ENCODE measurements around the gene EID1. TPM values are rescaled to one million over a fixed set of nuclear protein-coding genes. Genes with fewer than 3 reads are reported as not detected.

EID1 gene
- total RNA-seq, 1 donor from 2014 or later = 165 TPM

GRCh38 chr15:48890375-48890972 is 12.5 kb downstream of the EID1 start:
- no peak overlapping the region for H2AFZ ChIP-seq (ENCODE audit: low read depth, low read length)

GRCh38 chr15:48891232-48891765 is 13.4 kb downstream of the EID1 start:
- H3K27ac Mint-ChIP-seq (ENCODE audit: unreplicated experiment) = no peak overlapping the region
- peaks cover 22% of the 10 kb centered on the region for H3K4me1 Mint-ChIP-seq (ENCODE audit: low read depth, unreplicated experiment)
- H3K9me3 ChIP-seq (ENCODE audit: insufficient read depth, low read depth, low read length) = no peaks in the 10 kb centered on the region
- no peak for TF ChIP-seq CTCF (IDR thresholded peaks at IDR 0.05; ENCODE audit: insufficient read depth, low read depth, low read length)
- TF ChIP-seq EZH2 (IDR thresholded peaks at IDR 0.05; ENCODE audit: insufficient read depth, low read length) = no peak
- H3K36me3 ChIP-seq (ENCODE audit: insufficient read depth, low read length) = no peaks in the 10 kb centered on the region
- no peaks in the 10 kb centered on the region for H3K36me3 Mint-ChIP-seq (ENCODE audit: low read depth, unreplicated experiment)
- no peak overlapping the region for H2AFZ ChIP-seq (ENCODE audit: low read depth, low read length)
- H3K9ac ChIP-seq (ENCODE audit: low read length) = no peak overlapping the region
- peaks cover 6% of the 10 kb centered on the region for H3K4me1 ChIP-seq (ENCODE audit: insufficient read depth, low read length)
- peak; percentile 5 for FAIRE-seq
- DNase-seq (ENCODE audit: low read depth) = no peak
- H3K4me3 Mint-ChIP-seq (ENCODE audit: unreplicated experiment) = no peak overlapping the region
- peaks cover 1% of the 10 kb centered on the region for H3K9me3 Mint-ChIP-seq (ENCODE audit: unreplicated experiment)
- no peaks in the 10 kb centered on the region for H3K27me3 Mint-ChIP-seq (ENCODE audit: low read depth, unreplicated experiment)
- H3K4me2 ChIP-seq (ENCODE audit: low read length) = no peak overlapping the region
- H4K20me1 ChIP-seq (ENCODE audit: insufficient read depth, low read length) = no peaks in the 10 kb centered on the region
- no peak overlapping the region for H3K4me3 ChIP-seq (ENCODE audit: insufficient read depth, low read depth, low read length)
- H3K27me3 ChIP-seq (ENCODE audit: insufficient read depth, low read length) = no peaks in the 10 kb centered on the region
- H3K27ac ChIP-seq (ENCODE audit: low read depth, low read length) = no peak overlapping the region
- H3K79me2 ChIP-seq (ENCODE audit: insufficient read depth, low read length) = no peaks in the 10 kb centered on the region

More at GRCh38 chr15:48890375-48890972, 12.5 kb downstream of the EID1 start:
- Histone ChIP-seq H3K36me3 (ENCODE audit: insufficient read depth, low read length) (no peaks in the 10 kb centered on the region), H3K4me1 (ENCODE audit: insufficient read depth, low read length) (peaks cover 6% of the 10 kb centered on the region), H3K4me2 (ENCODE audit: low read length) (no peak overlapping the region), H4K20me1 (ENCODE audit: insufficient read depth, low read length) (no peaks in the 10 kb centered on the region), H3K9ac (ENCODE audit: low read length) (no peak overlapping the region), H3K79me2 (ENCODE audit: insufficient read depth, low read length) (no peaks in the 10 kb centered on the region), H3K27me3 (ENCODE audit: insufficient read depth, low read length) (no peaks in the 10 kb centered on the region), H3K27ac (ENCODE audit: low read depth, low read length) (no peak overlapping the region), H3K9me3 (ENCODE audit: insufficient read depth, low read depth, low read length) (no peaks in the 10 kb centered on the region), H3K4me3 (ENCODE audit: insufficient read depth, low read depth, low read length) (no peak overlapping the region)
- peaks cover 22% of the 10 kb centered on the region for H3K4me1 Mint-ChIP-seq (ENCODE audit: low read depth, unreplicated experiment)
- no peaks in the 10 kb centered on the region for H3K27me3 Mint-ChIP-seq (ENCODE audit: low read depth, unreplicated experiment)
- no peak for TF ChIP-seq EZH2 (IDR thresholded peaks at IDR 0.05; ENCODE audit: insufficient read depth, low read length)
- TF ChIP-seq CTCF (IDR thresholded peaks at IDR 0.05; ENCODE audit: insufficient read depth, low read depth, low read length) = no peak
- peaks cover 1% of the 10 kb centered on the region for H3K9me3 Mint-ChIP-seq (ENCODE audit: unreplicated experiment)
- H3K36me3 Mint-ChIP-seq (ENCODE audit: low read depth, unreplicated experiment) = no peaks in the 10 kb centered on the region
- no peak overlapping the region for H3K27ac Mint-ChIP-seq (ENCODE audit: unreplicated experiment)
- DNase-seq (ENCODE audit: low read depth) = no peak
- peak overlapping the region; percentile 16 for H3K4me3 Mint-ChIP-seq (ENCODE audit: unreplicated experiment)
- FAIRE-seq = no peak

DNA sequence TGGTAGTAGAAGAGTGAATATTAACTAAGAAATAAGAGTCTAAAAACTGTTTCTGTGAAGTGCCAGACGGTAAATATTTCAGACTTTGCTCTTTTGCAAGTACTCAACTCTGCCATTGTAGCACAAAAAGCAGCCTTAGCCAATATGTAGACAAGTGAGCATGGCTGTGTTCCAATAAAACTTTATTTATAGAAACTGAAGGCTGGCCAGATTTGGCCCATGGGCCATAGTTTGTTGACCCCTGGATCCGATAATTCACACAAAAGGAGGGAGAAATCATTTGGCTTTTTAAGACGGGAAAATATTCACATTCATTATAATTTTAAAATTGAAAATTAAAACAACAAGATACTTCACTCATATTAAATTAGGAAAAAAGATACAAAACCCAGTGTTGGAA is 15.4 kb downstream of the EID1 start:
- peaks cover 17% of the 10 kb centered on the region for H3K4me1 ChIP-seq (ENCODE audit: insufficient read depth, low read length)
- H3K27ac ChIP-seq (ENCODE audit: low read depth, low read length) = no peak overlapping the region
- no peaks in the 10 kb centered on the region for H3K9me3 ChIP-seq (ENCODE audit: insufficient read depth, low read depth, low read length)
- Mint-ChIP-seq H3K4me3 (ENCODE audit: unreplicated experiment) (no peak overlapping the region), H3K4me1 (ENCODE audit: low read depth, unreplicated experiment) (peaks cover 26% of the 10 kb centered on the region), H3K27ac (ENCODE audit: unreplicated experiment) (no peak overlapping the region), H3K36me3 (ENCODE audit: low read depth, unreplicated experiment) (no peaks in the 10 kb centered on the region), H3K27me3 (ENCODE audit: low read depth, unreplicated experiment) (no peaks in the 10 kb centered on the region), H3K9me3 (ENCODE audit: unreplicated experiment) (peaks cover 1% of the 10 kb centered on the region)
- DNase-seq (ENCODE audit: low read depth) = no peak
- no peak overlapping the region for H3K4me3 ChIP-seq (ENCODE audit: insufficient read depth, low read depth, low read length)
- no peaks in the 10 kb centered on the region for H3K36me3 ChIP-seq (ENCODE audit: insufficient read depth, low read length)
- H3K27me3 ChIP-seq (ENCODE audit: insufficient read depth, low read length) = no peaks in the 10 kb centered on the region
- no peaks in the 10 kb centered on the region for H4K20me1 ChIP-seq (ENCODE audit: insufficient read depth, low read length)
- H3K4me2 ChIP-seq (ENCODE audit: low read length) = no peak overlapping the region
- no peak for TF ChIP-seq EZH2 (IDR thresholded peaks at IDR 0.05; ENCODE audit: insufficient read depth, low read length)
- no peak for TF ChIP-seq CTCF (IDR thresholded peaks at IDR 0.05; ENCODE audit: insufficient read depth, low read depth, low read length)
- H2AFZ ChIP-seq (ENCODE audit: low read depth, low read length) = no peak overlapping the region
- no peak for FAIRE-seq
- H3K79me2 ChIP-seq (ENCODE audit: insufficient read depth, low read length) = no peaks in the 10 kb centered on the region
- H3K9ac ChIP-seq (ENCODE audit: low read length) = no peak overlapping the region
